Endothelial cell of umbilical vein (primary cell): ENCODE data around the gene KCNK1. TPM values are rescaled to one million over a fixed set of nuclear protein-coding genes. Genes with fewer than 3 reads are reported as not detected.

ENCODE experiments used
- BruUV-seq: library from RNA; stranded (reverse); fragments of 400-500 nt; replicated peaks from 2 replicates; lab custom pipeline; 2021; lab: Mats Ljungman, UMichigan
- CTCF ChIA-PET: fragments of 300-600, 350-600 bp; sonication (Branson Sonifier 250); formaldehyde crosslinking; loops from one replicate; lab custom pipeline; 2021; ENCODE audit warnings: antibody characterized with exemption, inconsistent platforms; lab: Charles Lee
- POLR2A ChIA-PET: fragments of 300-600, 350-600 bp; sonication (Branson Sonifier 250); formaldehyde crosslinking; loops from one replicate; lab custom pipeline; 2021; ENCODE audit warnings: antibody characterized with exemption, inconsistent platforms; lab: Charles Lee
- DNase-seq: peaks from one replicate; pipeline ENCODE4 v3.0.0-alpha.2; 2011; ENCODE audit warnings: low read depth, low spot score
- FAIRE-seq: peaks from 2 replicates; lab custom pipeline; 2011; peaks lifted over from hg19 to GRCh38; lab: Jason Lieb, UNC
- H2AFZ ChIP-seq: 2 replicates; pipeline ENCODE4 v1.6.0; 2012; ENCODE audit warnings: low read depth, low read length, control low read depth, inconsistent platforms
- H3K27ac ChIP-seq: 2 replicates; pipeline ENCODE4 v1.5.1; 2011; ENCODE audit warnings: low read depth, mild to moderate bottlenecking, control low read depth, low read length, moderate library complexity; ENCODE audit not compliant: insufficient read depth
- H3K27me3 ChIP-seq, 2 experiments: 2 replicates each; pipeline versions ENCODE4 v1.6.0 to v1.6.1; 2011; ENCODE audit warnings: low read length in 2 of 2, mixed read lengths in 1 of 2; ENCODE audit not compliant: control insufficient read depth in 2 of 2, insufficient read depth in 2 of 2
- H3K36me3 ChIP-seq, 2 experiments: 2 replicates in 1 of 2; 3 replicates in 1 of 2; pipeline ENCODE4 v1.5.1; 2011; ENCODE audit warnings: low read length in 2 of 2, mild to moderate bottlenecking in 1 of 2, moderate library complexity in 1 of 2; ENCODE audit not compliant: control insufficient read depth in 2 of 2, insufficient read depth in 2 of 2; ENCODE audit errors: extremely low read depth in 1 of 2
- H3K4me1 ChIP-seq: 3 replicates; pipeline ENCODE4 v1.5.1; 2011; ENCODE audit warnings: mild to moderate bottlenecking, low read length; ENCODE audit not compliant: control insufficient read depth, insufficient read depth; ENCODE audit errors: extremely low read depth
- H3K4me2 ChIP-seq: 2 replicates; pipeline ENCODE4 v1.6.1; 2011; ENCODE audit warnings: low read length, control low read depth, mixed read lengths; ENCODE audit not compliant: insufficient read depth
- H3K4me3 ChIP-seq, 3 experiments: fragments of 200-600 bp in 1 of 3; sonication (generic), shearing (Covaris generic) in 1 of 3; replicated peaks in 1 of 3; 2 replicates each; pipeline ENCODE4 v1.5.1; 2011 to 2016; ENCODE audit warnings: control low read depth in 3 of 3, low read length in 3 of 3, mild to moderate bottlenecking in 2 of 3, inconsistent platforms in 1 of 3, low read depth in 1 of 3, moderate library complexity in 1 of 3; ENCODE audit not compliant: insufficient read depth in 1 of 3
- H3K79me2 ChIP-seq: 2 replicates; pipeline ENCODE4 v1.6.0; 2012; ENCODE audit warnings: low read length, inconsistent platforms; ENCODE audit not compliant: control insufficient read depth, insufficient read depth
- H3K9ac ChIP-seq: replicated peaks from 2 replicates; pipeline ENCODE3; 2011; ENCODE audit warnings: low read length, control low read depth; ENCODE audit not compliant: insufficient read depth; ENCODE audit errors: extremely low read depth
- H3K9me1 ChIP-seq: replicated peaks from 3 replicates; pipeline ENCODE4 v1.6.0; 2011; ENCODE audit warnings: mild to moderate bottlenecking, low read length; ENCODE audit not compliant: control insufficient read depth, insufficient read depth; ENCODE audit errors: extremely low read depth
- H3K9me3 ChIP-seq: replicated peaks from 2 replicates; pipeline ENCODE4 v1.5.1; 2012; ENCODE audit warnings: low read length, inconsistent platforms; ENCODE audit not compliant: control insufficient read depth, insufficient read depth
- H4K20me1 ChIP-seq: replicated peaks from 2 replicates; pipeline ENCODE3; 2011; ENCODE audit warnings: mild to moderate bottlenecking, low read length; ENCODE audit not compliant: control insufficient read depth, insufficient read depth; ENCODE audit errors: extremely low read depth
- EZH2 ChIP-seq: IDR thresholded peaks from 2 replicates; pipeline ENCODE4 v1.6.1; 2012; ENCODE audit warnings: borderline replicate concordance, low read depth, mild to moderate bottlenecking, moderate library complexity, low read length, inconsistent platforms; ENCODE audit not compliant: severe bottlenecking
- FOS ChIP-seq: IDR thresholded peaks from 2 replicates; pipeline ENCODE4 v1.6.1; 2011; ENCODE audit warnings: mild to moderate bottlenecking, low read length, moderate library complexity, borderline replicate concordance; ENCODE audit not compliant: insufficient read depth
- GATA2 ChIP-seq: IDR thresholded peaks from 2 replicates; pipeline ENCODE4 v1.7.0; 2011; ENCODE audit warnings: low read depth, mild to moderate bottlenecking, moderate library complexity, mixed read lengths, low read length; ENCODE audit not compliant: insufficient read length, insufficient read depth
- JUN ChIP-seq: IDR thresholded peaks from 2 replicates; pipeline ENCODE4 v1.6.1; 2011; ENCODE audit warnings: borderline replicate concordance, low read depth; ENCODE audit not compliant: insufficient read length, insufficient read depth
- MYC ChIP-seq: IDR thresholded peaks from one replicate; pipeline ENCODE4 v1.6.1; 2011; ENCODE audit warnings: mild to moderate bottlenecking, low read depth, low read length
- POLR2A ChIP-seq: IDR thresholded peaks from 2 replicates; pipeline ENCODE4 v1.6.1; 2012; ENCODE audit warnings: low read depth, mild to moderate bottlenecking, control low read depth, low read length
- POLR2AphosphoS5 ChIP-seq: IDR thresholded peaks from 2 replicates; pipeline ENCODE4 v1.6.1; 2012; ENCODE audit warnings: low read depth, mild to moderate bottlenecking, control low read depth, low read length, moderate library complexity; ENCODE audit not compliant: insufficient read depth
- dilution Hi-C: fragments of 300-500 bp; cut with MboI; formaldehyde crosslinking; loops from one replicate; pipeline ENCODE4 v1.15.0; 2019; ENCODE audit warnings: low sequenced_read_pairs; ENCODE audit not compliant: extremely low pct_ligation_motif_present
- intact Hi-C: fragments of 100-400 bp; cut with micrococcal nuclease; formaldehyde crosslinking; loops from one replicate; pipeline ENCODE4 v1.10.0; 2022
- polyA plus RNA-seq, 4 experiments: library from polyadenylated mRNA; depleted of rRNA in 3 of 4; stranded (reverse) in 3 of 4; unstranded in 1 of 4; fragments of >200 nt; gene quantifications; 2 replicates each; pipeline versions ENCODE4 v1.2.1 to v1.2.3, GENCODE V29; 2011 to 2012; ENCODE audit warnings: missing spikeins in 1 of 4
- total RNA-seq: library from RNA; stranded (reverse); gene quantifications from 2 replicates; pipeline ENCODE4 v1.2.3, GENCODE V29; 2021
- TF ChIP-seq, protein P1 (sequence below), 2 donors: IDR thresholded peaks; 1 replicate in 1 of 2; 2 replicates in 1 of 2; pipeline ENCODE4 v1.5.1; 2011; ENCODE audit warnings: low read length in 2 of 2, mild to moderate bottlenecking in 2 of 2, moderate library complexity in 2 of 2, control low read depth in 1 of 2, inconsistent platforms in 1 of 2, low read depth in 1 of 2; ENCODE audit not compliant: insufficient read depth in 1 of 2; ENCODE audit errors: extremely low read depth in 1 of 2
- TF ChIP-seq, protein P2 (sequence below): IDR thresholded peaks from 2 replicates; pipeline ENCODE4 v1.6.1; 2011; ENCODE audit not compliant: insufficient read depth, insufficient read length

KCNK1 gene
- total and polyA plus RNA-seq, 2 donors (not counting 3 experiments of a cell fraction or from before 2014, with no cell fraction given) = 0.83 to 2.8 TPM

DNA sequence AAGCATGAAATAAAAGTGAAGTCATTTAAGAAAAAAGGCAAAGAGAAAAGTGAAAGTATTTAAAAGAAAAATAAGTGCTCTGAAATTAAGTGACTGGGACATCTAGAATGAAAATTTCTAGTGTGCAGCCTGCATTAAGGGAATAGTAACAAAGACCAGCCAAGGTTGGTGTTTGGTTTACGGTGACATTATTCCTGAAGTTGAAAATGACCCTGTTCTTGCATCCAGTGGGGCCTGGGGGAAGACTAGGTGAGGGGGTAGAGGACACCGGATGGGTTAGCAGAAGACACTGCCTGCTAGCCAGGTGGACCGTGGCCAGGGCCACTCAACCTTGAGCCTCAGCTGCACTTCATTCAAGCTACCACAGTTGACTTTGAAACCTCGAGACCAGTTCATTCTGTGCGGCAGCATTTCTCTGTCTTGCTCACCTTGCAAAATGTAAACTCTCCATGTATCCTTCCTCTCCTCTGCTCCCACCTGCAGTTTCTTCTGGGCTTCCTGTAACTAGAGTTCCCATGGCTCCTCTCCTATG, 14.3 kb upstream of the KCNK1 start:
- Histone ChIP-seq H3K36me3 (no peaks in the 10 kb centered on the region), H2AFZ (no peak overlapping the region), H4K20me1 (no peaks in the 10 kb centered on the region), H3K4me2 (no peak overlapping the region), H3K9ac (no peak overlapping the region), H3K27me3 (no peaks in the 10 kb centered on the region), H3K9me3 (no peaks in the 10 kb centered on the region), H3K9me1 (no peaks in the 10 kb centered on the region), H3K4me3 (no peak overlapping the region), H3K79me2 (no peaks in the 10 kb centered on the region), H3K27ac (no peak overlapping the region), H3K4me1 (no peaks in the 10 kb centered on the region)
- dilution Hi-C loops = no loop called here
- BruUV-seq = no TSS peak
- intact Hi-C loops = no loop called here
- ChIA-PET CTCF (no interaction called here), POLR2A (no interaction called here)
- no peak for DNase-seq
- TF ChIP-seq GATA2 (no peak), JUN (no peak), POLR2A (no peak), POLR2AphosphoS5 (no peak), MYC (no peak), EZH2 (no peak), FOS (no peak)
- TF ChIP-seq, protein P1, sequence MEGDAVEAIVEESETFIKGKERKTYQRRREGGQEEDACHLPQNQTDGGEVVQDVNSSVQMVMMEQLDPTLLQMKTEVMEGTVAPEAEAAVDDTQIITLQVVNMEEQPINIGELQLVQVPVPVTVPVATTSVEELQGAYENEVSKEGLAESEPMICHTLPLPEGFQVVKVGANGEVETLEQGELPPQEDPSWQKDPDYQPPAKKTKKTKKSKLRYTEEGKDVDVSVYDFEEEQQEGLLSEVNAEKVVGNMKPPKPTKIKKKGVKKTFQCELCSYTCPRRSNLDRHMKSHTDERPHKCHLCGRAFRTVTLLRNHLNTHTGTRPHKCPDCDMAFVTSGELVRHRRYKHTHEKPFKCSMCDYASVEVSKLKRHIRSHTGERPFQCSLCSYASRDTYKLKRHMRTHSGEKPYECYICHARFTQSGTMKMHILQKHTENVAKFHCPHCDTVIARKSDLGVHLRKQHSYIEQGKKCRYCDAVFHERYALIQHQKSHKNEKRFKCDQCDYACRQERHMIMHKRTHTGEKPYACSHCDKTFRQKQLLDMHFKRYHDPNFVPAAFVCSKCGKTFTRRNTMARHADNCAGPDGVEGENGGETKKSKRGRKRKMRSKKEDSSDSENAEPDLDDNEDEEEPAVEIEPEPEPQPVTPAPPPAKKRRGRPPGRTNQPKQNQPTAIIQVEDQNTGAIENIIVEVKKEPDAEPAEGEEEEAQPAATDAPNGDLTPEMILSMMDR (IDR thresholded peaks at IDR 0.05; ENCODE audit: extremely low read depth in 1 of 2, insufficient read depth in 1 of 2, low read depth in 1 of 2, low read length in 2 of 2) = no peak
- TF ChIP-seq, protein P2, sequence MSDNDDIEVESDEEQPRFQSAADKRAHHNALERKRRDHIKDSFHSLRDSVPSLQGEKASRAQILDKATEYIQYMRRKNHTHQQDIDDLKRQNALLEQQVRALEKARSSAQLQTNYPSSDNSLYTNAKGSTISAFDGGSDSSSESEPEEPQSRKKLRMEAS = no peak
- FAIRE-seq = no peak
